ENCODE results near the gene EIF6. TPM values are rescaled to one million over a fixed set of nuclear protein-coding genes. Genes with fewer than 3 reads are reported as not detected.

Gene EIF6
- total and polyA plus RNA-seq, 4 donors = 60.8 to 160 (median 106) TPM

DNA sequence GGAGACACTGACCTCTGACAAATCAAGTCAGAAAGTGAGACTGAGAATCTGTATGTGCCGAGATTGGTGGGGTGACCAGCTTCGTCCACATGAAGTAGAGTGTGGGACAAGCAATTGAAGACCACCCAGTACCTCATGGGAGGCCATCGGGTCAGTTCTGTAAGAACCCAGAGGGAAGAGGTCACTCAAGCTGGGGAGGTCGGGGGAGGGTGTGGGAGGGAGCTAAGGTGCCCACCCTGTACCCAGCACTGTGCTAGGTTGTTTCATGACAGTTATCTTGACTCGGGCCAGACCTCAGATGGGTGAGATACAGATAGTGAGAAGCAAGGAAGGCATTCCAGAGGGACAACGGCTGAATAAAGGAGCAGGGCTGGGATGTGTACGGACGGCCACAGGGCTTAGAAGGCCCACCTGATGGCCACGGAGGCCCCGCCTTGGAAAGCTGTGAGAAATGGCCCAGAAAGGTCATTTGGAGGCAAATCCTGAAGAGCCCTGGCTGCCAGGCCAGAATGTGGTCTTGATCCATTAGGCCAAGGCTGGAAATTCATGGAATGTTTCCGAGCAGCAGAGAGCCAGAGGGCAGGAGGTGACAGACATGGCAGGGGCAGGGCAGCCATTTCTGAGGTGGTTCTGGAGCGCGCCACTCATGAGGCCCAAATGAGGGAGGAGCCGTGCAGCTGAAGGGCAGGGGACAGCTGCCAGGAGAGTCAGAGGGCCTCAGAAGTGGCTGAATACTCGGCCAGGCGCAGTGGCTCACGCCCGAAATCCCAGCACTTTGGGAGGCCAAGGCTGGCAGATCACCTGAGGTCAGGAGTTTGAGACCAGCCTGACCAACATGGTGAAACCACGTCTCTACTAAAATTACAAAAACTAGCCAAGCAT lies 14.3 kb downstream of the EIF6 start:
- WGBS = 92% methylated on average over 19 of the region's 19 CpGs
- Histone ChIP-seq H3K9ac (ENCODE audit: low read depth in 1 of 2, low read length in 2 of 2) (no peak overlapping the region), H3K9me3 (ENCODE audit: control insufficient read depth in 4 of 4, low read length in 3 of 4) (no peaks in the 10 kb centered on the region), H3K4me3 (ENCODE audit: low read depth in 1 of 3, low read length in 3 of 3) (no peak overlapping the region), H3K36me3 (ENCODE audit: control insufficient read depth in 4 of 4, insufficient read depth in 3 of 4, low read depth in 1 of 4, low read length in 3 of 4) (peaks cover 1 to 16% (median 6%) of the 10 kb centered on the region in 4 donors), H3K4me1 (ENCODE audit: control insufficient read depth in 4 of 4, insufficient read depth in 4 of 4, low read length in 3 of 4) (peaks cover 0 to 12% (median 3%) of the 10 kb centered on the region in 4 donors), H3K27ac (ENCODE audit: low read depth in 1 of 2, low read length in 2 of 2) (no peak overlapping the region), H3K27me3 (ENCODE audit: control insufficient read depth in 4 of 4, insufficient read depth in 4 of 4, low read length in 3 of 4) (no peaks in the 10 kb centered on the region)
- TF ChIP-seq TAF1 (conservative IDR thresholded peaks at IDR 0.05) = no peak
- TF ChIP-seq, protein P1, sequence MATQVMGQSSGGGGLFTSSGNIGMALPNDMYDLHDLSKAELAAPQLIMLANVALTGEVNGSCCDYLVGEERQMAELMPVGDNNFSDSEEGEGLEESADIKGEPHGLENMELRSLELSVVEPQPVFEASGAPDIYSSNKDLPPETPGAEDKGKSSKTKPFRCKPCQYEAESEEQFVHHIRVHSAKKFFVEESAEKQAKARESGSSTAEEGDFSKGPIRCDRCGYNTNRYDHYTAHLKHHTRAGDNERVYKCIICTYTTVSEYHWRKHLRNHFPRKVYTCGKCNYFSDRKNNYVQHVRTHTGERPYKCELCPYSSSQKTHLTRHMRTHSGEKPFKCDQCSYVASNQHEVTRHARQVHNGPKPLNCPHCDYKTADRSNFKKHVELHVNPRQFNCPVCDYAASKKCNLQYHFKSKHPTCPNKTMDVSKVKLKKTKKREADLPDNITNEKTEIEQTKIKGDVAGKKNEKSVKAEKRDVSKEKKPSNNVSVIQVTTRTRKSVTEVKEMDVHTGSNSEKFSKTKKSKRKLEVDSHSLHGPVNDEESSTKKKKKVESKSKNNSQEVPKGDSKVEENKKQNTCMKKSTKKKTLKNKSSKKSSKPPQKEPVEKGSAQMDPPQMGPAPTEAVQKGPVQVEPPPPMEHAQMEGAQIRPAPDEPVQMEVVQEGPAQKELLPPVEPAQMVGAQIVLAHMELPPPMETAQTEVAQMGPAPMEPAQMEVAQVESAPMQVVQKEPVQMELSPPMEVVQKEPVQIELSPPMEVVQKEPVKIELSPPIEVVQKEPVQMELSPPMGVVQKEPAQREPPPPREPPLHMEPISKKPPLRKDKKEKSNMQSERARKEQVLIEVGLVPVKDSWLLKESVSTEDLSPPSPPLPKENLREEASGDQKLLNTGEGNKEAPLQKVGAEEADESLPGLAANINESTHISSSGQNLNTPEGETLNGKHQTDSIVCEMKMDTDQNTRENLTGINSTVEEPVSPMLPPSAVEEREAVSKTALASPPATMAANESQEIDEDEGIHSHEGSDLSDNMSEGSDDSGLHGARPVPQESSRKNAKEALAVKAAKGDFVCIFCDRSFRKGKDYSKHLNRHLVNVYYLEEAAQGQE (IDR thresholded peaks at IDR 0.05) = no peak
- TF ChIP-seq HNF4A (conservative IDR thresholded peaks at IDR 0.05) = no peak
- TF ChIP-seq RAD21 (IDR thresholded peaks at IDR 0.05) = no peak
- TF ChIP-seq HNF4G (IDR thresholded peaks at IDR 0.05) = no peak
- TF ChIP-seq ATF3 (IDR thresholded peaks at IDR 0.05) = no peak
- TF ChIP-seq FOXA1 (IDR thresholded peaks at IDR 0.05) = no peak
- TF ChIP-seq EGR1 (IDR thresholded peaks at IDR 0.05; ENCODE audit: low read depth in 2 of 2) = no peak
- no peak for TF ChIP-seq SP1 (IDR thresholded peaks at IDR 0.05)
- TF ChIP-seq RXRA (IDR thresholded peaks at IDR 0.05) = no peak
- no peak for TF ChIP-seq NR2F2 (IDR thresholded peaks at IDR 0.05)
- no peak for DNase-seq (ENCODE audit: low spot score)

DNA sequence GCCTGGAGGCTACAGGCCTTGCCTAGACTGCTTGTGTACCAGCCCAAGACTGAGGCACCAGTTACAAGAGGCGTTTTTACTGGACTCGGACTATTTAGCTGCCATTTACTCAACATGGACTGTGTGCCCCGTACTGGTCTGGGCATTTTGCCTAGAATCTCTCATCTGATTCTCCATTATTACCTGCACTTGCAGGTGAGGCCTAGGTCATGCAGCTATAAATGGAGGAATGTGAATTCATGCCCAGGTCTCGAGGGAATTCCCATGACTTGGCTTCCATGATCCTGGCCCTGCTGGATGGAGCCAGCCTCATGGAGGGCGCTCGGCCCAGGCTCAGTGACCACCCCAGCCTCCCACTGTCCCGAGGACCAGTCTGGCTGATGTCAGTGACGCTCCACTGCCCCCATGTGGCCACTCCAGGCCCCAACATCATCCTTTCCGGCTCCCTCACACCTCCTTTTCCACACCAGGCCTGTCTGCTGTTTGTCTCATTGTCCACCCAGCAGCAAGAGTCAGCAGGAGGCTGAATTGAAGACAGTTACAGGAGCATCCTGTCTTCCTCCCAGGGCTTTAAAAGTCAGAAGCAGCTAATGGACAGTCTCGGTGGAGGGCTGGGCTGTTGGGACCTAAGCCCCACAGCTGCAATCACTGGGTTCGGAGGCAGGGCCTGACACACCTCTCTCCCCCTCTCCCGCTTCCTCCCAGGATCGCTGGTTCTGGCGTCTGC lies 15.4 kb downstream of the EIF6 start:
- Histone ChIP-seq H3K9me3 (ENCODE audit: control insufficient read depth in 4 of 4, low read length in 3 of 4) (no peaks in the 10 kb centered on the region), H3K4me1 (ENCODE audit: control insufficient read depth in 4 of 4, insufficient read depth in 4 of 4, low read length in 3 of 4) (peaks cover 0 to 12% (median 3%) of the 10 kb centered on the region in 4 donors), H3K27me3 (ENCODE audit: control insufficient read depth in 4 of 4, insufficient read depth in 4 of 4, low read length in 3 of 4) (no peaks in the 10 kb centered on the region), H3K4me3 (ENCODE audit: low read depth in 1 of 3, low read length in 3 of 3) (no peak overlapping the region), H3K9ac (ENCODE audit: low read depth in 1 of 2, low read length in 2 of 2) (no peak overlapping the region), H3K27ac (ENCODE audit: low read depth in 1 of 2, low read length in 2 of 2) (peak overlapping the region; percentile 21 to 36), H3K36me3 (ENCODE audit: control insufficient read depth in 4 of 4, insufficient read depth in 3 of 4, low read depth in 1 of 4, low read length in 3 of 4) (peaks cover 1 to 16% (median 6%) of the 10 kb centered on the region in 4 donors)
- DNase-seq (ENCODE audit: low spot score) = peak; percentile 70
- WGBS = 38% methylated on average over 14 of the region's 14 CpGs
- TF ChIP-seq NR2F2 (IDR thresholded peaks at IDR 0.05) (no peak), YY1 (IDR thresholded peaks at IDR 0.05) (peak; percentile 91), FOXA1 (IDR thresholded peaks at IDR 0.05) (peak; percentile 34), GABPA (IDR thresholded peaks at IDR 0.05 in 1 of 2, conservative IDR thresholded peaks at IDR 0.05 in 1 of 2) (no peak), RAD21 (IDR thresholded peaks at IDR 0.05) (peak; percentile 90 to 96), EGR1 (IDR thresholded peaks at IDR 0.05; ENCODE audit: low read depth in 2 of 2) (no peak), TAF1 (conservative IDR thresholded peaks at IDR 0.05) (no peak), FOXA2 (IDR thresholded peaks at IDR 0.05) (peak; percentile 53), RXRA (IDR thresholded peaks at IDR 0.05) (peak; percentile 45 to 71), SP1 (IDR thresholded peaks at IDR 0.05) (peak; percentile 71), HNF4A (conservative IDR thresholded peaks at IDR 0.05) (peak; percentile 88 to 89), HNF4G (IDR thresholded peaks at IDR 0.05) (peak; percentile 69), ATF3 (IDR thresholded peaks at IDR 0.05) (no peak), JUND (IDR thresholded peaks at IDR 0.05) (peak in 1 of 2 donors; percentile 33)
- TF ChIP-seq, protein P2, sequence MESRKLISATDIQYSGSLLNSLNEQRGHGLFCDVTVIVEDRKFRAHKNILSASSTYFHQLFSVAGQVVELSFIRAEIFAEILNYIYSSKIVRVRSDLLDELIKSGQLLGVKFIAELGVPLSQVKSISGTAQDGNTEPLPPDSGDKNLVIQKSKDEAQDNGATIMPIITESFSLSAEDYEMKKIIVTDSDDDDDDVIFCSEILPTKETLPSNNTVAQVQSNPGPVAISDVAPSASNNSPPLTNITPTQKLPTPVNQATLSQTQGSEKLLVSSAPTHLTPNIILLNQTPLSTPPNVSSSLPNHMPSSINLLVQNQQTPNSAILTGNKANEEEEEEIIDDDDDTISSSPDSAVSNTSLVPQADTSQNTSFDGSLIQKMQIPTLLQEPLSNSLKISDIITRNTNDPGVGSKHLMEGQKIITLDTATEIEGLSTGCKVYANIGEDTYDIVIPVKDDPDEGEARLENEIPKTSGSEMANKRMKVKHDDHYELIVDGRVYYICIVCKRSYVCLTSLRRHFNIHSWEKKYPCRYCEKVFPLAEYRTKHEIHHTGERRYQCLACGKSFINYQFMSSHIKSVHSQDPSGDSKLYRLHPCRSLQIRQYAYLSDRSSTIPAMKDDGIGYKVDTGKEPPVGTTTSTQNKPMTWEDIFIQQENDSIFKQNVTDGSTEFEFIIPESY (IDR thresholded peaks at IDR 0.05) = no peak
- TF ChIP-seq, protein P3, sequence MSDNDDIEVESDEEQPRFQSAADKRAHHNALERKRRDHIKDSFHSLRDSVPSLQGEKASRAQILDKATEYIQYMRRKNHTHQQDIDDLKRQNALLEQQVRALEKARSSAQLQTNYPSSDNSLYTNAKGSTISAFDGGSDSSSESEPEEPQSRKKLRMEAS (IDR thresholded peaks at IDR 0.05) = no peak
- TF ChIP-seq, protein P1 (IDR thresholded peaks at IDR 0.05) = peak; percentile 53

Measured in liver (tissue), 9 donors.